ENCODE results near the gene CACNA1D.

GRCh38 chr3:53478921-53479664 is 15.3 kb upstream of the CACNA1D start:
- TF ChIP-seq CTCF (IDR thresholded peaks at IDR 0.05) (no peak), POLR2A (IDR thresholded peaks at IDR 0.05) (no peak)
